Measurements from ENCODE around the gene CPE. TPM values are rescaled to one million over a fixed set of nuclear protein-coding genes. Genes with fewer than 3 reads are reported as not detected.

The CPE gene
- total RNA-seq, 2 experiments from 2014 or later: not detected

Small RNA genes lying within 50 kb of the gene (microRNA-seq; reads per million reads assigned to microRNA genes)
- gene MIR578: not detected

Other genes starting within 250 kb of the CPE start
- gene KLHL2, start 171.4 kb upstream of the CPE start, total RNA-seq: 10 to 100 TPM; 22.2 to 27.0 TPM
- gene MSMO1, start 51.3 kb upstream of the CPE start, total RNA-seq: 10 to 100 TPM; 56.7 to 78.9 TPM